22Rv1 (cell line): ENCODE measurements around the gene AGBL1.

Experiments used
- CTCF ChIP-seq: fragments of 450-650 bp; IDR thresholded peaks from 2 replicates; pipeline ENCODE4 v1.5.1; 2017; ENCODE audit warnings: mild to moderate bottlenecking
- ZFX ChIP-seq: fragments of 450-650 bp; IDR thresholded peaks from 2 replicates; pipeline ENCODE4 v1.6.1; 2017; ENCODE audit warnings: antibody characterized with exemption, borderline replicate concordance

DNA sequence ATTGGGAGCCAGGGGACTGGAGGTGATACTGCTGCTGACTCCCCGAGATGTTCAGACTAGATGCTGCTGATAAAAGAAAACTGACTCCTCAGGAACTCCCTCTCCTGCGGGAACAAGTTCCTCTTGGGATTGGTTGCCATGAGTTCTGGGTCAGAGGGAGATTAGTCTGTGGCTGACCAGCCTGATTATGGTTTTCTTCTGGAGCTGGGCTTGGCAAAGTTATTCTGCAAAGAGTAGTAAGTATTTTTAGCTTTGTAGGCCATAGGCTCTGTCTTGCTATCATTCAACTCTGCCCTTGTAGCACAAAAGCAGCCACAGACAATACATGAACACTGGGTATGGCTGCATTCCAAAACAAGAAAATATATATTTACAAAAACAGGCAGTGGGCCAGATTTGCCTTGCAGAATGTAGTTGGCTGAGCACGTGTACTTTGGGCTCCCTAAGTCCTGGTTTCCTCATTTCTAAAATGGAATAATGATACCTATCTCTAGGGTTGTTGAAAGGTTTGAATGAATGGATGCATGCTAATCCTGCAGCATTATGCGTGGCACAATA lies 796.8 kb downstream of the AGBL1 start:
- TF ChIP-seq CTCF (no peak), ZFX (no peak)
